ENCODE measurements around the gene FREM3.

- TF ChIP-seq EZH2 (IDR thresholded peaks at IDR 0.05; ENCODE audit: borderline replicate concordance, low read depth, low read length, poor library complexity, severe bottlenecking) (no peak), CTCF (conservative IDR thresholded peaks at IDR 0.05; ENCODE audit: low read depth, low read length) (no peak)
Observed at GRCh38 chr4:143728166-143728565, 27.7 kb upstream of the FREM3 start.
